HL-60/S4 treated with retinoic acid at 250 ng/mL for 4 days and 3 days (cell line): ENCODE data around the gene C1orf21.

Source experiments
- in situ Hi-C: fragments of 300-500 bp; cut with MboI; formaldehyde crosslinking; loops from 2 replicates; pipeline ENCODE4 v1.7.0; 2022; ENCODE audit warnings: low sequenced_read_pairs

The C1orf21 gene

GRCh38 chr1:184509105-184509504 lies 122.3 kb downstream of the C1orf21 start:
- in situ Hi-C loops = no loop called here

DNA sequence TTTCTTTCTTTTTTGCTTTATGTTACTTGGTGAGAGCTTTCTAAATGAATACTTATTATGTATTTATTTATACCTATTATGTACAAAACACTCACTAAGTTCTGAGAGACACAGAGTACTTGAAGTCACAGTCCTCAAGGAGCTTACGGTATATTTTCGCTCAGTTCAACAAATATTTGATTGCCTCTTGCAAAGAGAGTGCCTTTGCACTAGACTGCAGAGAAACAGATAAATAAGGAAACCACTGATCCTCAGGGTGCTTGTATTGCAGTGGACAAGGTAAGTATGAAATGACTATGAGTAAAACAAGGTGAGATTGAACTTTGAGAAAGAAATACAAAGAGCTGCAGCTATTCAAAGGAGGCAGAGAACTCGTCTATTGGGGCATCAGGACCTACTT lies 123.3 kb downstream of the C1orf21 start:
- in situ Hi-C loops = no loop called here

GRCh38 chr1:184512724-184513123 lies 125.9 kb downstream of the C1orf21 start:
- in situ Hi-C loops = no loop called here

DNA sequence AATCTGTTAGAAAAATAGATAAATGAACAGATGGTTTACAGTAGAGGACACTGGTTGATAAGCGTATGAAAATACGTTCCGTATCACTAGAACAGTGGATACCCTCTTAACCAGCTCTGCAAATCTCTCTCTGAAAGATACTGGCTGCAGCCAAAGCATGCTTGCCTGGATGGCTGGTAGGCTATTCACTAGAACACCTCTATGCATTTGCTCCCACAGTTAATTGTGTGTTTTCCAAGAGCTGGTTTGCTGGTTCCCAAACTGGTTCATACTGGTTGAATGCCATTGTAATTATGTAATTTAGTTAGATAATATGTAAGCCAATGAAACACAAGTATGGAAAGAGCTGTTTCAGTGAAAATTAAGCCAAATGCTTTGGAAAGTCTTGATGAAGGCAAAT lies 126.6 kb downstream of the C1orf21 start:
- in situ Hi-C loops = no loop called here

DNA sequence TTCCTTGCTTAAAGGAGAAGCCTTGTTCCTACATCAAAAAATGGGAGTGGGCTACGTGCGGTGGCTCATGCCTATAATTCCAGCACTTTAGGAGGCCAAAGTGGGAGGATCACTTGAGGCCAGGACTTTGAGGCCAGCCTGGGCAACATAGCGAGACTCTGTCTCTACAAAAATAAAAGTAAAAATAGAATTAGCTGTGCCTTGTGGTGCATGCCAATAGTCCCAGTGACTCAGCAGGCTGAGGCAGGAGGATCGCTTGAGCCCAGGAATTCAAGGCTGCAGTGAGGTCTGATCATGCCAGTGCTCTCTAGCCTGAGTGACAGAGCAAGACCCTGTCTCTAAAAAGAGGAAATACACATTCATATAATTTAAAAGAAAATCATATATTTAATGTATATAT lies 127.1 kb downstream of the C1orf21 start:
- in situ Hi-C loops = no loop called here

GRCh38 chr1:184514447-184514846 lies 127.6 kb downstream of the C1orf21 start:
- in situ Hi-C loops = no loop called here

DNA sequence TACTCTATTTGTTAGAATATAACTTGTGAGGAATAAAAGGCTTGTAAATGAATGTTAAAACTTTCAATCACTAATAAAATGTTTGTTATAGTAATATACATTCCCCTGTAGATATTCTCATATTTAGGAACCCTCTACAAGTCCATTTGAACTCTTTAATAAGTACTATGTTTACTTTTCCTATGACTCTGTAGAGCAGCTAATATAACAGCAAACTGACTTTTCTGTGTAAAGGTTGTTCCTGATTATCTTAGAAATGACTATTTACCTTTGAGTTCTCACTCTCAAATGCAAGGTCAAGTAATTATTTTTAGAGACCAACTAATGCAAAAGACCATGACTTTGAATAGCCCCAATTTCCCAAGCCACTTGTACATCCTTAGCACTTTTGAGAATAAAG lies 130.3 kb downstream of the C1orf21 start:
- in situ Hi-C loops = no loop called here

- in situ Hi-C loops = no loop called here
Observed at GRCh38 chr1:184518736-184519357, 132.0 kb downstream of the C1orf21 start.

- in situ Hi-C loops = no loop called here
Observed at GRCh38 chr1:184520336-184520735, 133.5 kb downstream of the C1orf21 start.

GRCh38 chr1:184524248-184524647 lies 137.4 kb downstream of the C1orf21 start:
- in situ Hi-C loops = no loop called here

DNA sequence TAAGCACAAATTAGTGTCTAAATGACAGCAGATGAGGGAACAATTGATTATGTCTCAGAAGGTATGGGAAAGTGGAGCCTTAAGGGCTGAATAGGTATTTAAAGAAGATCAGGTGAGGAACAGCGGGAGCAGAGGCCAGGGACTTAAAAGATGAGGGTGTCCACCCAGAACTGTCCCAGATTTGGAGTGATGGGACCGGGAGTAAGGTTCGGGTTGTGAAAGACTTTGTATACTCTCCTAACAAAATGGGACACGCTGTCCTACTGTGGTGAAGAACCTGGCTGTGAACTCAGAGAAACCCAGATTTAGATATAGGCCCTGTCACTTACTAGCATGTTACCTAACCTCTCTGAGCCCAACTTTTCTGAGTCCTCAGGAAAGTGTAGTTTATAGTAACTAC lies 140.6 kb downstream of the C1orf21 start:
- in situ Hi-C loops = no loop called here

DNA sequence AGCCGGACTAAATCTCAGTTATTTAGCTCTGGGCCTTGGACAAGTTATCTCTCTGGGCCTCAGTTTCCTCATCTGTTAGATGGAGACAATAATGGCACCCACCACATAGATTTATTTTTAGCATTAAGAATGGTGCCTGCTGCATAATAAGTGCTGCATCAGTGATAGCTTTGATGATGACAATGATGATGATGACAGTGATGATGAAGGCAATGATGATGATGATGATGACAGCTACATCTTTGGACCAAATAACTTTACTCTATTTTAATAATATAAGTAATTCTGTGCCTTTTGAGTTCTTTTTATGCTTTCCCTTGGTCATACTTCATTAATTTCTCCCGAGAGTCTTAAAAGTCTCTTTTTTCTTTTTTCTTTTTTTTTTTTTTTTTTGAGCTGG lies 143.4 kb downstream of the C1orf21 start:
- in situ Hi-C loops = no loop called here

DNA sequence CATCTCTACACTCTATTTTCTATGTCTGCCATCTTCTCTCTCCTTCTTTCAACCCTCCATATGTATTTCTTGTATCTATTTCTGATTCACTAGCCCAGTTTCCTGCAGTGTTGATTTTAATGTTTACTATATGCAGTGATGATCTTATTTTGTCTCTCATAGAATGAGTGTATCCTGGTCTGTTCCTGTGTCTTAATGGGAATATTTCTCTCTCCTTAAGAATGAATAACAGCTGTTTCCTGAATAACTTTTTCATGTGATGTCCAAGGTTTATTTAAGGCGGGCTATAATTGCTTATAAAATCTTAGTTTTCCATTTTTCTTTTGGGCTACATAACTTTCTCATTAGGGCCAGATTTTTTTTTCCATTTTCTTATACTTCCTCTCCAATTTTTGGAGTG lies 144.5 kb downstream of the C1orf21 start:
- in situ Hi-C loops = no loop called here

DNA sequence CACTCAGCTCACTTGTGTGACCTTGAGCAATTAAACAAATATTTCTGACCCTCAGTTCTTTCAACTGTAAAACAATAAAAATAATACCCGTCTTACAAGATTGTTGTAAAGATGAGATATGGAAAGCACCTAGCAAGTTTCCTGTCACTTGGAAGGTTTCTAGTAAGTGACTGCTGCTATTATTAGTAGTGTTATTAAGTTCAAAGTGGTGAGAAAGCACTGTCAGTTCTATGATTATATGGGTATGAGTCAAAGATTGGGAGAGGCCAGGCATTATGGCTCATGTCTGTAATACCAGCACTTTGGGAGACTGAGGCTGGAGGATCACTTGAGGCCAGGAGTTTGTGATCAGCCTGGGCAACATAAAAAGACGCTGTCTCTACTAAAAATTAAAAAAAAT lies 145.4 kb downstream of the C1orf21 start:
- in situ Hi-C loops = no loop called here

GRCh38 chr1:184533049-184533448 lies 146.2 kb downstream of the C1orf21 start:
- in situ Hi-C loops = no loop called here

DNA sequence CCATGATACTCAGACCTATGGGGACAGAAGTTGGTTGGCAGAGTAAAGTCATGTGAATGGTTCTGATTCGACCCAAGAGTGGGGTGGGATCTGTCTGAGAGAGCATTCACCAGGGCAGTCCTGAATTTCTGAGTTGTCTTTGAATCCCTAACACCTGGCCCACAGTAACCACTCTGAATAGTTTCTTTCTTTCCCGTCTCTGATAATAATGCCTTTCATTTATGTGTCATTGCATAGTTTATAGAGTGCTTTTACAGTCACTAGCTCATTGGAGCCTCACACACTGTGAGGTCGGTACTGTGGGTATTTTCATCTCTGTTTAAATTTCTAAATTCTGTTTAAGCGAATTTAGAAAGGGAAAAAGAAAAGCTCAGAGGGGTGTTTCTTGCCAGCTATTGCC lies 147.1 kb downstream of the C1orf21 start:
- in situ Hi-C loops = no loop called here

DNA sequence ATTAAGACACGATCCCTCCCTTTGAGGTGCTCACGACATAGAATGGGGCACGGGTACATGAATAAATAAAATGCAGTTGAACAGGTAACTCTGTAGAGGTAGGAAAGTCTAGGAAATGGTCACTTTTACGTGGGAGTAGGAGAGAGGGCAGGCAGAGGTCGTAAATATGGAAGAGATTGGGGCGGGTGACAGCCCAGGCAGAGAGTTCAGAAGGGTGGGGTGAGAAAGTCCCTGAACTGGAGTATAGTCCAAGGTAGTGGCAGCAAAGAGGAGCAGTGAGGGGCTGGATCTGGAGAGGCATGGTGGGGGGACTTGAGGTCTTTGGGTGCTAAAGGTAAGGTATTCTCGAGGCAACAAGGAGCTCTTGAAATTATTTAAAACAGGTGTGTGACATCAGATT lies 147.9 kb downstream of the C1orf21 start:
- in situ Hi-C loops = no loop called here

- in situ Hi-C loops = no loop called here
Observed at GRCh38 chr1:184535191-184535970, 148.6 kb downstream of the C1orf21 start.

GRCh38 chr1:184536246-184536985 lies 149.6 kb downstream of the C1orf21 start:
- in situ Hi-C loops = no loop called here

DNA sequence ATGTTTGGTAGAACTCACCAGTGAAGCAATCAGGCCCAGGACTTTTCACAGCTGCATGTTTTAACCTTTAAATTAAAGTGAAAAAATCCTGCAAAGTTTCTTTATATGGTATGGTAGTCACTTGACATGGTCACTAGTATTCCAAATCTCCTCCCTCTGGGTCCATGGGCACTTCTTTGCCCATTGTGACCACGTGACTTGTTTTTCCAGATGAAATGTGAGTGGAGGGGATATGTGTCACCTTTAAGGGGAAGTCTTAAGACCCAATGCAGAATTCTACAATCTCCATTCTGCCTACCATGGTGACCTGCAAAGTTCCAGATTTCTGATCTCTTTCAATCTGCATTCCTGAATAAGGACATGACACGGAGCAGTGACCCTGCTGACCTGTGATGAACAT lies 152.8 kb downstream of the C1orf21 start:
- in situ Hi-C loops = no loop called here

DNA sequence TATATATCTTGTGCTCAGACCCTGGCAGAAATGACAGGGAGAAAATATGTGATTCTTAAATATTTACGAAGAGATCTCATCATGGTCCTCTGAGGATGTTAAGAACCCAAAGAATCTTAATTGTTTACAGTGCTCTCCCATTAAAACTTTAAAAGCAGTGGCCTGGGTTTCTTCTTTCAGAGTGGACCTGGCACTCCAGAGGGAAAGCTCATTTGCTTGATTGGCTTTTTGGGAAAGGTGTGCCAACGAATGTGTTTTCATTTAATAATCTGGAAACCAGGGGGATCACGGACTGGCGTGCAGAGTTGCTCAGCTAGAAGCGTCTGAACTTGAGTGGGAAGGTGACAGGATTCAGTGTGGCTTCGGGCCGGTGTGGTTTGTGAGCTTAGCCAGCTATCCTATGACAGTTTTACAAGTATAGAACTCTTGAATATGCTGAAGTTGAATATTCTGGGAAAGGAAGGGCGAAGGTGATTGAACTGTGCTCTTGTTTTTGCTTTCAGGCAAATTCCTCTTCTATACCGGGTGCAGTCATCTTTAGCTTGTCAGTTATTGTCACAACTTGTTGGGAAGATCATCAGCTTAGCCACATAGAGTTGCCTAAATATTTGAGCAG lies 154.8 kb downstream of the C1orf21 start:
- in situ Hi-C loops = no loop called here

DNA sequence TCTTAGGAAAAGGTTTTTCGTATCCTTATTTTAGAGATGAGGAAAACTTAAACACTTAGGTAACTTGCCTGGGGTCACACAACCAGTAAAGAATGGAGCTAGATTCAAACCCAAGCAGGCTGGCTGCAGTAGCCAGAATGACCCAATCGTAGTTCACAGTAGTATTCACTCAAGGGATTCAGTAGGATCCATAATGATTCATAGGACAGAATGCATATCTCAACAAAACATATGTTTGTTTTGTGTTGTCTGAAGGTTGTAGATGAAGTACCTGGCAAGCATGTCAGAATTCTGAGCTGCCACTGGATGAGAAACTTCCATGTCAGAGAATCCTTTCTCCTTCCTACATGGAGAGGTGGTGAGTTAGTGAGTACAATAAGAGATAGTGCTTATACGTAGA lies 155.5 kb downstream of the C1orf21 start:
- in situ Hi-C loops = no loop called here
